Kidney tubule cell (primary cell): ENCODE measurements around the gene SNAI1.

Experiments
- DNase-seq: peaks from one replicate; pipeline ENCODE4 v3.0.0-alpha.2; 2018; ENCODE audit warnings: low spot score

Gene SNAI1

GRCh38 chr20:50013976-50014375, 31.2 kb downstream of the SNAI1 start:
- no peak for DNase-seq

- DNase-seq: no peak
Measured at GRCh38 chr20:50014570-50015562, 32.1 kb downstream of the SNAI1 start.

DNA sequence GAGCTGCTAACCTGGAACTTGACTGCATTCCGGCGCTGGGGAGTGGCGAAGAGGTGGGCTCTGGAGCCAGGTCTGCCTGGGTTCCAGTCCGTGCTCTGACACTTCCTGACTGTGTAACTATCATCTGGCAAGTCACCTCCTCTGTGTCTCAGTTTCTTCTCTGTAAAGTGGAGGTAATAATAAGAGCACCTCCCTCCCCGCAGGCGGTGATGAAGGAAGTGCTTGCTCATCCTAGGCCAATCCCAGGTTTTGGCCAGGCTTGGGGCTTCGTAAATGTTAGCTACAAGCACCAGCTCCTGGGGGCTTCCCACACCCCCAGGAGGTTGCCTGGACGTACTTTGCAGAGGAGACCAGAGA, 32.8 kb downstream of the SNAI1 start:
- no peak for DNase-seq

DNA sequence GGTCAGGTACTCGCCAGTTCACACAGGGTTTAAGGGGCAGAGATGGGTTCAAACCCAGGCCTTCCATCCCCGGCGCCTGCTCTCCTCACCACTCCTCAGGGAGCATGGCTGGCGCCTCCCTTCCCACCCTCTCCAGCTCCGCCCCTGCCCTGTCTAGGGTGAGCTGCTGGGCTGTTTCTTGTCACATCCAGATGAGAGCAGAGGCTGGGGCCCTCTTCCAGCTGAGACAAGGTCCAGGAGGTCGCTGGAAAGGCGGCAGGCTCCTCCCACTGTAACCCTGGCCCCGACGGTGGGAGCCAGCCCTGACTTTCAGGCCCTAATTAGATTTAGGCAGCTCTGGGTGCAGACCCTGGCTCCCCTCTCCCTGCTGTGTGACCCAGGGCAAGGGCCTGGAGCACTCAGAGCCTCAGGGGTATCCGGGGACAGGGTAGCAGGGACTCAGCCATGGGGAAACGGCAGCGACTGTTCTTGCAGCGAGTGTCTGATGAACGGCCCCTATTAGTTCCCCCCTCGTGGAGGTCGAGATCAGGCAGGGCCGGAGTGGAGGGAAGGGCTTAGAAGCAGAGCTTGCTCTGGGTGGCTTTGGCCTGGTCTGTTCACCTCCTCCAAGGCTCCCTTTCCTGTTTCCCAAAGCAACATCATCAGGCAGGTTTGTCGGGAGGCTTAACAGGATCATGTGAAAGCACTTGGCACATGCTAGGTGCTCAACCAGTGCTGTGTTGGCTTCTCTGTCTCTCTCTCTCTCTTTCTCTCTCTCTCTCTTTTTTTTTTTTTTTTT, 33.4 kb downstream of the SNAI1 start:
- DNase-seq: no peak

- DNase-seq: no peak
Measured at GRCh38 chr20:50017160-50017559, 34.4 kb downstream of the SNAI1 start.

DNA sequence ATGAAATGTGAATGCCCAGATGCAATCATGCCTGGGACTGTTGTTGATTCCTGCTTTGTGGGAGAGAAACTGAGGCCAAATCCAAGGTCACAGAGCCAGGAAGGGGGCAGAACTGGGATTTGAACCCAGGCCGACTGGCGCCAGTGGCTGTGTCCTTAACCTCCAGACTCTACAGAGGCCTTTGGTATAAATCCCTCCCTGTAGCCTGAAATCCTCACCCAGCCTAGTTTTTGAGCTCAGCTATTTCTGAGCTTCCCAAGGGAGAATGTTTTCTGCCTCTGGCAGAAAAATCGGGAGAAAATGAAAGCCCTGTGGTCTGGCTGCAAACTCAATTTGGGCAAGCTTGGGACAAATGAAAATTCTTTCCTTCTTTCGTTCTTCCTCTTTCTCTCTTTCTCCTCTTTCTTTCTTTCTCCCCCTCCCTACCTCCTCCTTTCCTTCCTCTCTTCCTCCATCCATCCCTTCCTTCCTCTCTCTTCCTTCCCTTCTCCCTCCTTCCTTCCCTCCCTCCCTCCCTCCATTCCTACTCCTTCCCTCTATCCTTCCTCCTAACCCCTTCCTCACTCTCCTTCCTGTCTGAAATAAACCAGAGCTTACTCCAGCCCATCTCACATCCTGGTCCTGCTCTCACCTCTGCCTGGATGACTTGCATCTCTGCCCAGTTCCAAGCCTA, 34.9 kb downstream of the SNAI1 start:
- no peak for DNase-seq

- DNase-seq: peak; percentile 69
Measured at GRCh38 chr20:50019466-50020256, 36.9 kb downstream of the SNAI1 start.

DNA sequence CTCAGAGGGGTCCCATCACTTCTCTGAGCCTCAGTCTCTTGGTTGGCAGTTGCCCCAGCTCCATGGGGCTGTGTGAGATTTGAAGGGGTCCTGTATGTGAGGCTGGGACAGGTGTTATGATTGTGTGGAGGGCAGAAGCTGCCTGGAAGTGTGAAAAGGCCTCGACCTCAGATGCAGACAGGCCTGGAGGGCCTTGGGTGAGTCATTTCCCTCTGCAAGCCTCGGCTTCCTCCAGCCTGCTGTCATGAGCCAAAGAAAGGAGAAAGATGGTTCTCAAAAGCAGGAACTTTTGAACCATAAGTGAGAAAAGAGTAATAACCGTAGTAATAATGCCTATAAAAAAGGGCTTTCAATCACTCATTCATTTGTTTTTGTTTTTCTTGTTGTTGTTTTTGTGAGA, 37.5 kb downstream of the SNAI1 start:
- peak; percentile 71 for DNase-seq

DNA sequence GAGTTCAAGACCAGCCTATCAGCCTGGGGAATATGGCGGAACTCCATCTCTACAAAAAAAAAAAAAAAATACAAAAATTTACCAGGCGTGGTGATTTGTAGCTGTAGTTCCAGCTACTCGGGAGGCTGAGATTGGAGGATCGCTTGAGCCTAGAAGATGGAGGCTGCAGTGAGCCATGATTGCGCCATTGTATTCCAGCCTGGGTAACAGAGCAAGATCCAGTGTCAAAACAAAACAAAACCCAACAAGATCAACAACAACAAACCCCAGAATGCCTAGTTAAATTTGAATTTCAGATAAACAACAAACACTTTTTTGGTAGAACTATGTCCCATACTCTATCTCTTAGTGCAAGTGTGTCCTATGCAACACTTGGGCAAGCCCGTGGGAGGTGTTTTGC, 39.9 kb downstream of the SNAI1 start:
- DNase-seq: no peak

GRCh38 chr20:50023116-50023805, 40.5 kb downstream of the SNAI1 start:
- peak; percentile 49 for DNase-seq

- no peak for DNase-seq
Measured at GRCh38 chr20:50026746-50027575, 44.2 kb downstream of the SNAI1 start.

GRCh38 chr20:50027611-50028105, 44.9 kb downstream of the SNAI1 start:
- DNase-seq: peak; percentile 86

DNA sequence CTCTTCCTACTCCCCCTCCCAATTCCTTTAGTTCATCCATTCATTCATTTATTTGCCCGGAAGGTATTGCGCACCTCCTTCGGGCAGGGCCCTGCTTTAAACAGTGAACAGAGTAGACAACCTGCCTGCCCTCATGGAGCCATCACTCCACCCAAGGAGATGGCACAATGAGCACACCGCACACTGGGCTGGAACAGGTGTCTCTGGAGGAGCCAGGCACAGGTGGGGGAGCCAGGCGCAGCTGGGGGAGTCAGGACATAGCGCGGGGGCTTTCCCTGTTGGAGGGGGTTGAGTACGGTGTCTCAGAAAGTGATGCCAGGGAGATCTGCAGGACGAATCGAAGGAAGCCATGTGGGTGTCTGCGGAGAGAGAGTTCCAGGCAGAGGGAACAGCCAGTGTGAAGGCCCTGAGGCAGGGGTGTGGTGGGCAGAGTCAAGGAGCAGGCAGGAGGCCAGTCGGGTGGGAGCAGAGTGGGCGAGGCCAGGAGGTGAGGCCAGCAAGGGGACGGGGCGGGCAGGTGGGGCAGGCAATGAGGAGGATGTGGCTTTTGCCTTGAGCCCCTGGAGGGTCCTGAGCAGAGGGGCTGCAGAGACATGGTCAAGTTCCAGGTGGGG, 46.4 kb downstream of the SNAI1 start:
- DNase-seq: no peak

DNA sequence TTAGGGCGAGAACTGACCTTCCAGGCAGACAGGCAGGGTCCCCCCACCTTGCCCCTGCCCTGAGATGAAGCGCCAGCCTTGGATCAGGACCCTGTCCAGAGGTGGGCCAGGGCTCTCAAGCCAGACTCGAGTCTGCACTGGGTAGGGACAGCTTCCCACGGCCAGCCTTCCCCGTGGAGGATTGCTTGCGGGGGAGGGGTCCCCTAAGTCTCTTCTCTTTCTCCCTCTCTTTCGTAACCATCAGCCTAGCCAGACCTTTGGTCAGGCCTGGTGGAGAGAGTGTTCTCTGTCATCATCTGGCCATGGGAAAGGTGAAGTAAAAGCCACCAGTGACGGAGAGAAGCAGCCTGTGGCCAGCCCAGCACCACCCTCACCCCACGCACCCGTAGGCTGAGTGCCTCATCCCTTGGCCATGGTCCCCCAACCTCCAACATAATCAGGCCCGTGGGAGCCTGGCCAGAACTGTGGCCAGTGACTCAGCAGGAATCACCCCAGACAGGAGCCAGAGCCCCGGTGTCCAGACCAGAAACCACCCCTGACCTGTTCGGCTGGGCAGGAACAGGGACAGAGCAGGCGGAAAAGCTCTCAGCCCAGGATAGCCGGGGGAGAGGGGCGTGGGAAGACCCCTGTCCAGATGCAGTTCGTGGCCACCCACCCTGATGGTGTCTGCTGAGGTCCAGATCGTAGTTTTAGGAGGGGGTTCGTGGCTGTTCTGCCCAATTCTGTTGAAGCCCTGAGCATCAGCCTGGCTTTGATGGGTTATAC, 47.1 kb downstream of the SNAI1 start:
- DNase-seq: peak; percentile 91

DNA sequence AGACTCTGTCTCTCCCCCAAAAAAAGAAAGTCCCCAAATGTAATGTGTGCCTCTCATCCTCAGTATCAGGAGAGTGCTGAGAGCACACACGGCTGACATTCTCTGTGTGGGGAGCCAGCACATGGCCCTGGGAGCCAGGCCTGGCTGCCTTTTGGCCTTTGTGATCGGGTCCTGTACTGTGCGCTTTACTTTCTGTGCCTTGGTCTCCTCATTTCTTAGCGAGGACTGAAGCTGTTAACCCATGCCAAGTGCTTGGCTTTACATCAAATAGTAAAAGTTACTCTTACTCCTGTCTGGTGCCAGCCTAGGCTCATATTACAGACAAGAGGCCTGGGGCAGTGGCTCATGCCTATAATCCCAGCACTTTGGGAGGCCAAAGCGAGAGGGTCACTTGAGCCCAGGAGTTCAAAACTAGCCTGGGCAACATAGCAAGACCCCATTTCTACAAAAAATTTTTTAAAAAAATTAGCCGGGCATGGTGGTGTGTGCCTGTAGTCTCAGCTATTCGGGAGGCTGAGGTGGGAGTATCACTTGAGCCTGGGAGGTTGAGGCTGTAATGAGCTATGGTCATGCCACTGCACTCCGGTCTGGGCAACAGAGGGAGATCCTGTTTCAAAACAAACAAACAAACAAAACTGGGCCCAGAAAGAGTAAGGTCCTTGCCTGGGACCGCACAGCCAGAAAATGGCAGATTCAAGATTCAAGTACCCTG, 50.3 kb downstream of the SNAI1 start:
- DNase-seq: no peak

DNA sequence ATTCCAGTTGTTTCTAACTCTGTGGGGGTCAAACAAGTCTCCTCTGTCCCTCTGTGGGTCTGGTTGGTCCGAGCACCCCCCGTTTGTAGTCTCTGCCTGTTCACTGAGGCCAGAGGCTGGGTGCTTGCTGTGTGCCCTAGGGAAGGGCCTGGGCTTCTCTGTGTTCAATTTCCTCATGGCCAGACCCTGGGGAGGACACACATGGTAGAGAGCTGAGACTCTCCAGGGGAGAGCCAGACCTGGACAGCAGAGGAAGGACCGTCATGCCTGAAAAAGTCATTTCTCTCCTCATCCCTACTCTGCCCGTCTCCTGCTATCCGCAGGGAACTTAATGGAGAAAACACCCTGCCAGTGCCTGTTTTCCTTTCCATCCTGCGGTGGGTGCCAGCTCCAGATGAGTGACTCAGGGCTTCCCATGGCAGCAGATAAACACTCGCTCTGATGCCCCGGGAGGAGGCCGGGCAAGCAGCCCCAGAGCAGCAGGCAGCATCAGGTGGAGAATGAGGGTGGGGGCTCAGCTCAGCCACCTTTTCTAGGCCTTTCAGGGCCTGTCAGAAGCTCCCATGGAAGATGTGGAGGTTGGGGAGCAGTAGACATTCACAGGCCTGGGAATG, 51.9 kb downstream of the SNAI1 start:
- peak; percentile 88 for DNase-seq

DNA sequence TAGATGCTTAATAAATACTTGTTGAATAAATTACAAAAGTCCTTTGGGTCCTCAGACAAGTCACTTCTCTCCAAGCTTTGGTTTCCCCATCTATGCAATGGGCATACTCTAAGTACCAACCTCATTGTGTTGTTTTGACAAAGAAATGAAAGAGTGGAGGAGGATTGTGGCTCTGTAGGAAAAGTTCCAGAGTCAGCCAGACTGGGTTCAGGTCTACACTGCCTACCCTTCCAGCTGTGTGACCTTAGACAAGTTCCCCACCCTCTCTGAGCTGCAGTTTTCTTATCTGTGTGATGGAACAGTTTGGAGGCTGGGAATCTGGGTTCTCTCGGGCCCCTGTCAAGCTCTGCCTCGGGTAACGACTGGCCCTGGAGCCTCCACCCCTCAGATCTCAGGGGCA, 53.9 kb downstream of the SNAI1 start:
- no peak for DNase-seq

- no peak for DNase-seq
Measured at GRCh38 chr20:50037123-50037522, 54.3 kb downstream of the SNAI1 start.
